NCI-H82 (cell line): Measurements from ENCODE around the gene IFNGR1.

Source experiments
- DNase-seq: peaks from one replicate; lab custom pipeline; 2025; lab: John Stamatoyannopoulos, UW

IFNGR1 gene

GRCh38 chr6:137150072-137150471 lies 69.1 kb downstream of the IFNGR1 start:
- DNase-seq, result no peak

- no peak for DNase-seq
Measured at GRCh38 chr6:137149035-137149393, 70.2 kb downstream of the IFNGR1 start.

GRCh38 chr6:137148306-137149034 lies 70.7 kb downstream of the IFNGR1 start:
- no peak for DNase-seq
